Neural cell (in vitro differentiated cells): ENCODE data around the gene GTF2IRD1. TPM values are rescaled to one million over a fixed set of nuclear protein-coding genes. Genes with fewer than 3 reads are reported as not detected.

ENCODE experiments used
- H2AFZ ChIP-seq: fragments of 200-600, 300-800 bp; sonication (generic), shearing (Covaris generic); 2 replicates; pipeline ENCODE4 v1.6.0; 2014; ENCODE audit warnings: low read depth, mild to moderate bottlenecking, antibody characterized with exemption, low read length, moderate library complexity
- H3F3A ChIP-seq: fragments of 200-600 bp; shearing (Covaris generic); 2 replicates; pipeline ENCODE4 v1.6.1; 2016; ENCODE audit warnings: mild to moderate bottlenecking, moderate library complexity, mixed read lengths, antibody characterized with exemption, low read length; ENCODE audit not compliant: insufficient read depth, poor library complexity, severe bottlenecking
- H3K27ac ChIP-seq: fragments of 200-600, 300-800 bp; sonication (generic), shearing (Covaris generic); 2 replicates; pipeline ENCODE4 v1.5.1; 2014; ENCODE audit warnings: mild to moderate bottlenecking, low read length, moderate library complexity
- H3K27me3 ChIP-seq: fragments of 300-800, 200-600 bp; sonication (generic), shearing (Covaris generic); 2 replicates; pipeline ENCODE4 v1.6.0; 2014; ENCODE audit warnings: mild to moderate bottlenecking, low read depth, low read length, moderate library complexity; ENCODE audit not compliant: insufficient read depth
- H3K36me3 ChIP-seq: fragments of 300-800, 200-600 bp; sonication (generic), shearing (Covaris generic); 2 replicates; pipeline ENCODE4 v1.5.1; 2014; ENCODE audit warnings: mild to moderate bottlenecking, antibody characterized with exemption, low read length, moderate library complexity; ENCODE audit not compliant: insufficient read depth
- H3K4me2 ChIP-seq: fragments of 300-800, 200-600 bp; sonication (generic), shearing (Covaris generic); 2 replicates; pipeline ENCODE4 v1.6.0; 2014; ENCODE audit warnings: mild to moderate bottlenecking, low read length
- H3K4me3 ChIP-seq: fragments of 300-800, 200-600 bp; sonication (generic), shearing (Covaris generic); 2 replicates; pipeline ENCODE4 v1.5.1; 2014; ENCODE audit warnings: mild to moderate bottlenecking, low read length, moderate library complexity
- H3K79me2 ChIP-seq: fragments of 200-600 bp; shearing (Covaris generic); replicated peaks from 2 replicates; pipeline ENCODE4 v1.6.0; 2014; ENCODE audit warnings: mild to moderate bottlenecking, low read length, moderate library complexity; ENCODE audit not compliant: insufficient read depth
- H3K9ac ChIP-seq: fragments of 300-800, 200-600 bp; sonication (generic), shearing (Covaris generic); 2 replicates; pipeline ENCODE4 v1.6.1; 2016; ENCODE audit warnings: mild to moderate bottlenecking, low read length, mixed read lengths
- H3K9me2 ChIP-seq: fragments of 200-600 bp; shearing (Covaris generic); 2 replicates; pipeline ENCODE4 v1.6.1; 2016; ENCODE audit warnings: mild to moderate bottlenecking, low read length, mixed read lengths; ENCODE audit not compliant: insufficient read depth
- H3K9me3 ChIP-seq: fragments of 200-600, 300-800 bp; sonication (generic), shearing (Covaris generic); 2 replicates; pipeline ENCODE4 v1.6.1; 2016; ENCODE audit warnings: mild to moderate bottlenecking, mixed run types, low read length, moderate library complexity, mixed read lengths
- H4K20me1 ChIP-seq: fragments of 200-600 bp; shearing (Covaris generic); 2 replicates; pipeline ENCODE4 v1.6.1; 2016; ENCODE audit warnings: mild to moderate bottlenecking, mixed run types; ENCODE audit not compliant: insufficient read depth
- CTCF ChIP-seq: fragments of 450-650 bp; IDR thresholded peaks from 2 replicates; pipeline ENCODE4 v1.5.1; 2014; ENCODE audit warnings: antibody characterized with exemption, mild to moderate bottlenecking, moderate library complexity; ENCODE audit not compliant: poor library complexity, severe bottlenecking
- EP300 ChIP-seq: fragments of 450-650 bp; conservative IDR thresholded peaks from 2 replicates; pipeline ENCODE4 v1.6.1; 2014; ENCODE audit warnings: antibody characterized with exemption, mild to moderate bottlenecking, moderate library complexity; ENCODE audit not compliant: poor library complexity, severe bottlenecking
- EZH2 ChIP-seq: fragments of 200-600, 300-800 bp; shearing (Covaris generic), sonication (generic); IDR thresholded peaks from 2 replicates; pipeline ENCODE4 v1.6.1; 2014; ENCODE audit warnings: antibody characterized with exemption, low read length, borderline replicate concordance, mild to moderate bottlenecking; ENCODE audit not compliant: insufficient read depth, poor library complexity, severe bottlenecking
- MXI1 ChIP-seq: fragments of 450-650 bp; conservative IDR thresholded peaks from 2 replicates; pipeline ENCODE4 v1.6.1; 2014; ENCODE audit warnings: antibody characterized with exemption, mild to moderate bottlenecking; ENCODE audit not compliant: poor library complexity, severe bottlenecking
- POLR2AphosphoS5 ChIP-seq: IDR thresholded peaks from 2 replicates; pipeline ENCODE4 v1.6.1; 2012
- RAD21 ChIP-seq: fragments of 450-650 bp; conservative IDR thresholded peaks from 2 replicates; pipeline ENCODE4 v1.6.1; 2014; ENCODE audit warnings: antibody characterized with exemption, mild to moderate bottlenecking, moderate library complexity
- REST ChIP-seq: IDR thresholded peaks from 2 replicates; pipeline ENCODE4 v1.6.1; 2012; ENCODE audit warnings: borderline replicate concordance
- SMC3 ChIP-seq: fragments of 450-650 bp; conservative IDR thresholded peaks from 2 replicates; pipeline ENCODE4 v1.6.1; 2014; ENCODE audit warnings: antibody characterized with exemption, mild to moderate bottlenecking, moderate library complexity; ENCODE audit not compliant: poor library complexity
- TAF1 ChIP-seq: IDR thresholded peaks from 2 replicates; pipeline ENCODE4 v1.6.1; 2012; ENCODE audit warnings: low read depth
- polyA plus RNA-seq: library from polyadenylated mRNA; depleted of rRNA; stranded (reverse); fragments of >200 nt; gene quantifications from 2 replicates; pipeline ENCODE4 v1.2.3, GENCODE V29; 2014

GTF2IRD1 gene
- polyA plus RNA-seq, 1 donor from 2014 or later, result 31.9 TPM

GRCh38 chr7:74623135-74623534 lies 169.4 kb downstream of the GTF2IRD1 start:
- Histone ChIP-seq H3K9me3 (no peaks in the 10 kb centered on the region), H3K4me3 (no peak overlapping the region), H2AFZ (no peak overlapping the region), H3K36me3 (no peaks in the 10 kb centered on the region), H3F3A (no peaks in the 10 kb centered on the region), H4K20me1 (no peaks in the 10 kb centered on the region), H3K9ac (no peak overlapping the region), H3K27ac (no peak overlapping the region), H3K9me2 (no peaks in the 10 kb centered on the region), H3K4me2 (no peak overlapping the region), H3K27me3 (no peaks in the 10 kb centered on the region), H3K79me2 (no peaks in the 10 kb centered on the region)
- TF ChIP-seq SMC3 (no peak), EP300 (no peak), CTCF (no peak), TAF1 (no peak), REST (no peak), EZH2 (no peak), RAD21 (no peak), POLR2AphosphoS5 (no peak), MXI1 (no peak)

DNA sequence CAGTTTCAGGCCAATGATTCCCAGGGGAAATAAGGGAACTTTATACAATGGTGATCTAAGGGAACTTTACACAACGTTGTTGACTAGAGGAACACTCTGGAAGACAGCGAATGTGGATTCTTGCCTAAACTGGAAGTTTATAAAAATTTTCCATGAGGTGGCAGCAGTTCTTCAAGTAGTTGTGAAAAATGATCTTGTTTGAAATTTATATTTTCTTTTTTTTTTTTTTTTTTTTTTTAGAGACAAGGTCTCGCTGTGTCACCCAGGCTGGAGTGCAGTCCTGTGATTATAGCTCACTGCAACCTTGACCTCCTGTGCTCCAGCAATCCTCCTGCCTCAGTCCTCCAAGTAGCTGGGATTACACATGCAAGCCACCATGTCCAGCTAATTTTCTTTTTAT lies 171.7 kb downstream of the GTF2IRD1 start:
- no peaks in the 10 kb centered on the region for H3K79me2 ChIP-seq
- TF ChIP-seq CTCF (peak; percentile 28), EZH2 (no peak)
- H3K27me3 ChIP-seq, result no peaks in the 10 kb centered on the region
- H2AFZ ChIP-seq, result no peak overlapping the region
- no peak overlapping the region for H3K4me3 ChIP-seq
- no peaks in the 10 kb centered on the region for H3K9me2 ChIP-seq
- H3K27ac ChIP-seq, result no peak overlapping the region
- H4K20me1 ChIP-seq, result no peaks in the 10 kb centered on the region
- H3K4me2 ChIP-seq, result no peak overlapping the region
- H3K36me3 ChIP-seq, result no peaks in the 10 kb centered on the region
- no peaks in the 10 kb centered on the region for H3K9me3 ChIP-seq
- H3F3A ChIP-seq, result no peaks in the 10 kb centered on the region
- H3K9ac ChIP-seq, result no peak overlapping the region
